NCI-H1092 treated with DMSO at 0.1 percent for 48 hours (cell line): ENCODE results near the gene TIMP2.

ENCODE experiments used
- DNase-seq: peaks from one replicate; lab custom pipeline; 2025; lab: John Stamatoyannopoulos, UW

TIMP2 gene

GRCh38 chr17:78812855-78813254, 112.3 kb downstream of the TIMP2 start:
- DNase-seq, result no peak

DNA sequence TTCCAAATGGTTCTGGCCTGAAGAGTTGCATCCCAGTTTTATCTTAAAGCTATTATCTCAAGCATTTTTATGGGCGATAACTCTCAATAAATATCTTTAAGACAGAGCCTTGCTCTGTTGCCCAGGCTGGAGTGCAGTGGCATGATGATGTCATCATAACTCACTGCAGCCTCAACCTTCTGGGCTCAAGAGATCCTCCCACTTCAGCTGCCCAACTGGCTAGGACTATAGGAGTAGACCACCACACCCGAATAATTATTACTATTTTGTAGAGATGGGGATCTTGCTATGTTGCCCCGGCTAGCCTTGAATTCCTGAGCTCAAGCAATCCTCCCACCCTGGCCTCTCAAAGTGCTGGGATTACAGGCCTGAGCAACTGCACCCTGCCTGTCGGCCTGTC, 117.0 kb downstream of the TIMP2 start:
- no peak for DNase-seq

- no peak for DNase-seq
Measured at GRCh38 chr17:78806451-78806850, 118.7 kb downstream of the TIMP2 start.

DNA sequence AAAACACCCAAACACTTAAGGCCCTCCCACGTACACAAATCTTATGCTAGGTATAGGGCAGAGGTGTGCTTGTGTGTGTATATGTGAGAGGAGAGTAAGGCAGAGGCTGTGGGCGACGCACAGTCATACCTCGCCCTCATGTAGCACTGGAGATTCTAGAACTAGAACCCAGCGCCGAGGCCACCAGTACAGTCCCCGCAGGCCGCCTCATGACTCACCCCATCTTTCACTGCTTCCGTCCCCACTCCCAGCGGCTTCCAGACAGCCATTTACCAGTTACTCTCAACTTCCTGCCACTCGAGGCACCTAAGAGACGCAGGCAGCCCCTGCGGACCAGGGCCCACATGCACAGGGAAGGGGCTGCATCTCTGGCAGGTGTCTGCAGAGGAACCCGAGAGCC, 119.9 kb downstream of the TIMP2 start:
- DNase-seq, result no peak

- DNase-seq, result no peak
Measured at GRCh38 chr17:78804777-78805176, 120.4 kb downstream of the TIMP2 start.

DNA sequence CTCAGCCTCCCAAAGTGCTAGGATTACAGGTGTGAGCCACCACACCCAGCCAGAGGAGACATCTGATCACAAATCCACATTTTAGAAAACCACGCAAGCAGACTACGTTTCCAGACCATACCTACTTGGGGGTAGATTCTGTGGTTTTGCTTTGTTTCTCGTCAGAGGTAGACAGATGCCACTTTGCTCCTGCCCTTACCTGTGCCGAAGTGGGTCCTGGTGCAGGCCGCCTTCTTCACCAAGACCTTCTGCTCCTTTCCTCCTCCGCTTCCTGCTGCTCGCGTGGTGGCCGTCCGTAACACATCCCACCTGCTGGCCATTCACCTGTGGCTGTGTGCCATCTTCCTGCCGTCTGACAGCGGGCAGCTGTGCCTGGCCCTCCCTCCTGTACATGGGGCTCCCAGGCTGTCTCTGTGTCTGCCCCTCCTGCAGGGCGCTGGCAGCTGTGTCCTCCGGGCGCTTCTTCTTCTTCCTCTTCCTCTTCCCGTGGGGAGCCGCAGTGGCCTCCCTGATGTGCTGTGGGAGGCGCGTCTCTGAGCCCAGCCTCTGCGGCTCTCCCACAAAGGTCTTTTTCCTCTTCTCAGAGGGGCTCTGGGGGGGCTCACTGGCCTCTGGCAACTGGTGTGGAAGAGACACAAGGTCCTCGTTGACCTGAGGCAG, 121.9 kb downstream of the TIMP2 start:
- no peak for DNase-seq
